Measurements from ENCODE around the gene ABHD6.
"Not testable (repeated sequence)": the region's sequence is repeated elsewhere in the genome, so short reads cannot be mapped to it uniquely, and the experiment has no call there.

ABHD6 gene

GRCh38 chr3:58210761-58211460, 26.7 kb upstream of the ABHD6 start, which contains the start of gene DNASE1L3:
Gene DNASE1L3, minus strand, starts transcription at chr3:58210972. Its CDS starts 66 bp downstream, at chr3:58210906.
- no peak for FAIRE-seq

GRCh38 chr3:58214484-58215316, 22.9 kb upstream of the ABHD6 start:
- no peak for FAIRE-seq

GRCh38 chr3:58215317-58216025, 22.1 kb upstream of the ABHD6 start:
- FAIRE-seq, result no peak

GRCh38 chr3:58216496-58217195, 20.9 kb upstream of the ABHD6 start:
- FAIRE-seq, result no peak

GRCh38 chr3:58217209-58217811, 20.3 kb upstream of the ABHD6 start:
- no peak for FAIRE-seq

- no peak for FAIRE-seq
Observed at GRCh38 chr3:58218904-58219303, 18.7 kb upstream of the ABHD6 start.

- FAIRE-seq, result no peak
Observed at GRCh38 chr3:58222161-58222724, 15.3 kb upstream of the ABHD6 start.

GRCh38 chr3:58223855-58224254, 13.7 kb upstream of the ABHD6 start:
- FAIRE-seq, result no peak

GRCh38 chr3:58227933-58228332, 9.7 kb upstream of the ABHD6 start:
- not testable (repeated sequence) for FAIRE-seq

- FAIRE-seq, result no peak
Observed at GRCh38 chr3:58230876-58231552, 6.6 kb upstream of the ABHD6 start.

GRCh38 chr3:58231666-58232065, 5.9 kb upstream of the ABHD6 start:
- FAIRE-seq, result no peak

GRCh38 chr3:58234516-58234931, 3.1 kb upstream of the ABHD6 start:
- FAIRE-seq, result no peak

GRCh38 chr3:58235970-58236369, 1.6 kb upstream of the ABHD6 start:
- no peak for FAIRE-seq

- FAIRE-seq, result no peak
Observed at GRCh38 chr3:58236527-58237237, 910 bp upstream of the ABHD6 start.

- FAIRE-seq, result no peak
Observed at GRCh38 chr3:58237941-58238681, 519 bp downstream of the ABHD6 start.

GRCh38 chr3:58238830-58239229, 1.2 kb downstream of the ABHD6 start:
- FAIRE-seq, result no peak

- no peak for FAIRE-seq
Observed at GRCh38 chr3:58241306-58242044, 3.9 kb downstream of the ABHD6 start.

GRCh38 chr3:58242340-58242739, 4.7 kb downstream of the ABHD6 start:
- FAIRE-seq, result no peak

GRCh38 chr3:58242860-58243259, 5.3 kb downstream of the ABHD6 start:
- FAIRE-seq, result not testable (repeated sequence)

All from TTC549 (cell line).